GM10248 (cell line): ENCODE measurements around the gene RAD51B.

ENCODE experiments used
- CTCF ChIA-PET: fragments of 300-600 bp; sonication (Branson Sonifier 250); formaldehyde crosslinking; extraction: SDS; loops from one replicate; lab custom pipeline; 2021; ENCODE audit warnings: antibody characterized with exemption; lab: Yijun Ruan, JAX
- POLR2A ChIA-PET: fragments of 350-650 bp; sonication (Branson Sonifier 250); formaldehyde crosslinking; extraction: SDS; loops from one replicate; lab custom pipeline; 2020; ENCODE audit warnings: antibody characterized with exemption; lab: Yijun Ruan, JAX
- DNase-seq: peaks from one replicate; pipeline ENCODE4 v3.0.0; 2012; ENCODE audit errors: extremely low spot score
- CTCF ChIP-seq: IDR thresholded peaks from 2 replicates; pipeline ENCODE4 v1.5.1; 2012; ENCODE audit warnings: mild to moderate bottlenecking, low read depth; ENCODE audit errors: extremely low read depth, missing control alignments, control extremely low read depth

RAD51B gene

GRCh38 chr14:68074765-68075381 is 255.3 kb downstream of the RAD51B start:
- ChIA-PET CTCF (interaction anchor here (1.2 to 1.6 kb wide), 3 partner anchors 10 to 108 kb away, joined by 3 to 6 read pairs (median 3); no protein-coding TSS in a partner anchor), POLR2A (no interaction called here)
- TF ChIP-seq CTCF = no peak
- DNase-seq = no peak

- DNase-seq = no peak
- ChIA-PET POLR2A (no interaction called here), CTCF (interaction anchor here (1.2 to 1.6 kb wide), 3 partner anchors 10 to 109 kb away, joined by 3 to 6 read pairs (median 3); no protein-coding TSS in a partner anchor)
- TF ChIP-seq CTCF = no peak
These were observed 255.9 kb downstream of the RAD51B start for GRCh38 chr14:68075382-68076029.

GRCh38 chr14:68076451-68076850 is 256.9 kb downstream of the RAD51B start:
- ChIA-PET POLR2A (no interaction called here), CTCF (interaction anchor here (1.2 to 3.0 kb wide), 2 partner anchors 9 to 12 kb away, joined by 3 to 10 read pairs; no protein-coding TSS in a partner anchor)
- TF ChIP-seq CTCF = no peak
- no peak for DNase-seq

- DNase-seq = no peak
- POLR2A ChIA-PET = no interaction called here
- CTCF ChIA-PET = interaction anchor here (1.2 to 1.6 kb wide), 2 partner anchors 9 to 14 kb away, joined by 3 to 5 read pairs; no protein-coding TSS in a partner anchor
- no peak for TF ChIP-seq CTCF
These were observed 260.5 kb downstream of the RAD51B start for GRCh38 chr14:68079941-68080697.

- TF ChIP-seq CTCF = no peak
- CTCF ChIA-PET = interaction anchor here (0.9 to 1.6 kb wide), 4 partner anchors 8 to 763 kb away, joined by 3 to 5 read pairs (median 4); no protein-coding TSS in a partner anchor
- DNase-seq = no peak
- POLR2A ChIA-PET = no interaction called here
These were observed 261.9 kb downstream of the RAD51B start for GRCh38 chr14:68081489-68081888.

GRCh38 chr14:68082698-68083291 is 263.2 kb downstream of the RAD51B start:
- DNase-seq = no peak
- no peak for TF ChIP-seq CTCF
- ChIA-PET POLR2A (no interaction called here), CTCF (no interaction called here)
